ENCODE measurements around the gene NOL6. TPM values are rescaled to one million over a fixed set of nuclear protein-coding genes. Genes with fewer than 3 reads are reported as not detected.
"Not testable (repeated sequence)": the region's sequence is repeated elsewhere in the genome, so short reads cannot be mapped to it uniquely, and the experiment has no call there.

The NOL6 gene
- total RNA-seq, 1 experiment from 2014 or later: 29.7 TPM

DNA sequence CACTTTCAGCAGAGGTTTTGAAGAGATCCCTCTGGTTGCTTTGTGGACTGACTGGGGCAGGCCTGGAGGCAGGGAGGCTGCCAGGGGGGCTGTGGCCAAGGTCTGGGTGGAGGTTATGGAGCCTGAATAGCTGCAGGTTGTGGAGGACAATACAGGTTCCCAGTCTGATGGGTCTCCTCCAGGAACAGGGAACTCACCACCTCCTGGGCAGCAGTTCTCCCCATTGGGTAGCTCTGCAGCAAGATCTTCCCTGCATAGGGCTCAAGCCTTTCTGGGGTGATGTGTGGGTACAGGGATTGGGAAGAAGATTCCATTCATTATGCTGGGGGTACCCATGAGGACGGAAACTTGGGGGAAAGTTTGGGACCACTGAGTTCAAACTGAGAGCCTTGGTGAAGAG is 33.1 kb downstream of the NOL6 start:
- in situ Hi-C loops (cut with HindIII; ENCODE audit: low pct_unique_long_range_greater_than_20kb, low sequenced_read_pairs): no loop called here
- DNase-seq (ENCODE audit: low read depth, low spot score): no peak

DNA sequence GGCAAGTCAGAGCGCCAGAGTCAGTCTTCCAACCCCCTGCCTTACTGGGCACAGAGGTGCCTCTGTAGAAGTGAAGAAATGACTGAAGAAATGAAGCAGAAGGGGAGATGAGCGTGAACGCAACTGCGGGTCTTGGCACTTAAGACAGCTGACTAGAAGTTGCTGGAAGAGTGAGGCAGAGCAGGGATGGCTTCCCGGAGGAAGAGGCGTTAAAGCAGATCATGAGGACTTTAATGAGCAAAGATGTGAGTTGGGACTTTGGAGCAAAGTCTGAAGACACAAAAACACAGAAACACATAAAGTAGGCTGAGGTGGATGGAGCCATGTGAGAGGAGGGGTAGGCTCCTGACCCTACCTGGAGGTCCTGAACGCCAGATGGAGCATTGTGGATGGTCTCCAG is 33.5 kb downstream of the NOL6 start:
- in situ Hi-C loops (cut with HindIII; ENCODE audit: low pct_unique_long_range_greater_than_20kb, low sequenced_read_pairs): no loop called here

DNA sequence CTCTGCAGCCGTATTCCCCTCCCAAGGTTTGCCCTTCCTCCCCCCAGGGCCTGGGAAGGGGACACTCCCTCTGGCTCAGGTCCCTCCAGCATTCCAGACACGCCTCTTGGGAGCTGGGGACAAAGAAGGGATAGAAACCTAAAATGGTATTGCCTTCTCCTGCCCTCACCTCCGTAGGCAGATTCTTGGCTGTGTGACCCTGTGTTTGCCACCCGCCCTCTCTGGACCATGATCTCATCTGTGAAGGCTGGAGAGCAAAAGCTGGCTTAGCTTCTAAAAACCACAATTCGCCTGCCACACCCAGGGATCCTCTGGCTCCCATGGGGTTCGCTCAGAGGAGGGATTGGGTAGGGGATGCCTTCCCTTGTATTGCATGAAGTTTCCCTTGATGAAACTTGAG is 34.0 kb downstream of the NOL6 start:
- in situ Hi-C loops (cut with HindIII; ENCODE audit: low pct_unique_long_range_greater_than_20kb, low sequenced_read_pairs): no loop called here
- no peak for DNase-seq (ENCODE audit: low read depth, low spot score)

More for the DNA sequence above, 33.5 kb downstream of the NOL6 start:
- DNase-seq (ENCODE audit: low read depth, low spot score): no peak

DNA sequence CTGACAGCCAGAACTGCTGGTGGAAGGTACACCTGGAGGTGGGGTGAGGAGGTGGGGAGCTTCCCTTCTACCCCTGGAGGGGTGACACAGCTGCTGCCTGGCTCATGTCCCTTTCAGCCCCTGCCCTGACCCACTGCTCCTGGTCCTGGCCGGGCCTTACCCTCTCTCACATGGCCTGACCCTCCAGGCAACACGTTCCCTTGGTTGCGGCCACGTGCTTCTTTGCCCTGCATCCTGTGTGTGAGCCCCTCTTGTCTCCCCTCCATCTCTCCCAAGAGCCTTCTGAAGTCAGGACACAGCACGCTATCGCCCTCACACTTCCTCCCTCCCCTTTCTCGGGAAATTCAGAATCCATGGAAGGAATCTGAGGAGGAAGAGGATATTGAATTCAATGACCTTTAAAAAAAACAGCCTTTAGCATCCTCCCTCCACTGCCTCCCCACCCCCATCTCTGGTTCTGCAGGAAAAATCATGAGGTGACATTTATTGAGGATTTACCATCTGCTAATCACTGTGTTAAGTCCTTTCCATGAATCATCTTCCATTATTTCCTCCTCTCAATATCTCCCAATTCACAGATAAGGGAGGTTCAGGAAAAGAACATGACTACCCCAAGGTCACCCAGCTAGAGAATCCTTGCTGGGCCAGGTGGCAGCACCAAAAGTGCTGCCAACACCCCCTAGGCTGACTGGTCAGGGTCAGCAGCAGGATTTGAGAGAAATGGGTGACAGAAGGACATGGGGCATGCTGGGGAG is 34.6 kb downstream of the NOL6 start:
- DNase-seq (ENCODE audit: low read depth, low spot score): no peak
- in situ Hi-C loops (cut with HindIII; ENCODE audit: low pct_unique_long_range_greater_than_20kb, low sequenced_read_pairs): no loop called here

DNA sequence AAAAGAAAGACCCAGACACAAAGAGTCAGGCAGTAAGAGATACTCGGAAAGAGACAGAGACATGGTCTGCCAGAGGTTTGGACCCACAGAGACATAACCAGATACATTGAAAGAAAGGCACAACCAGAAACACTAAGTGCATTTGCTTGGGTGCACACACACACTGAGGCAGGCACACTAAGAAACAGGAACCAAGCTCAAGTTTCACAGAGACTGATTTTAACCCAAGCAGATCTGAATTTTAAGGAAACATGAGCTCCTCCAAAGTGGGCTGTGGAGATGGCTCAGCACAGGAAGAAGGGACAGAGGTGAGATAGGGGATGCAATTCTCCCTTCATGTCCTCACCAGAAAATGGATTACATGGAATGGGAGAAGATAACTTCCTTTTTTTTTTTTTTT is 35.8 kb downstream of the NOL6 start:
- DNase-seq (ENCODE audit: low read depth, low spot score): no peak
- in situ Hi-C loops (cut with HindIII; ENCODE audit: low pct_unique_long_range_greater_than_20kb, low sequenced_read_pairs): no loop called here

DNA sequence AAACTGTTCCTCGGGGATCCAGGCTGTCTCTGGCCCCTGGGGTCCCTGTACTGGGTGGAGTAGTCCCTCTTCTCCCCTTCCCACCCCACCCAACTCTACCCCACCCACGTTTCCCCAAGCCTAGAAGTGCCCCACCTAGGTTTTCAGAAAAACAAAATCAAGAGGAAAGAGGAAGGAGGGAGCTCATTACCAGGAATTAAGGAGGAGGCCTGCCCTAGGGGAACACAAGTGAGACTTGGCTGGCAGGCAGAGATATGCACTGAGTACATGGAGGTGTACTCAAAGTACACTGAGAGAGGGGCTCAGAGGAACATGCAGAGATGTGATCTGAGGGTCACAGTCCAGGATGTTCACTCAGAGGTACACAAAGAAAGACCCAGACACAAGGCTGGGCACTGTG is 36.5 kb downstream of the NOL6 start:
- in situ Hi-C loops (cut with HindIII; ENCODE audit: low pct_unique_long_range_greater_than_20kb, low sequenced_read_pairs): no loop called here
- DNase-seq (ENCODE audit: low read depth, low spot score): no peak

DNA sequence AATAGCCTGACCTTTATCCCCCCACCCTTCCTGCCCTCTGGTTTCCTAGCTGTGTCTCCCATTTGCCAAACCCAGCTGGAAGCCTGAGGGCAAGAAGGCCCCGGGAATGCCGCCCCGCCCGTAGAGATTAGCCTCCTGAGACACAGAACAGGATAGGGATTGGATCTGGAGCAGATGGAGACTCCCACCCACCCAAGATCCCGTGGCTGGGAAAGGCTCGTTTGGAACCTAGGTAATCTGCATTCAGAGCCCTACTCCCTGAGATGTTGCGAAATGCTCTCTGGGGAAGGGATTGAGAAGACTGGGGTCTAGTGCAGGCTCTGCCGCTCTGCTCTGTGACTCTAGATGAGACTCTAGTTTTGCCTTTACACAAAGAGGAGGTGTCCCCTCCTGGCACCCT is 37.3 kb downstream of the NOL6 start:
- in situ Hi-C loops (cut with HindIII; ENCODE audit: low pct_unique_long_range_greater_than_20kb, low sequenced_read_pairs): no loop called here
- no peak for DNase-seq (ENCODE audit: low read depth, low spot score)

DNA sequence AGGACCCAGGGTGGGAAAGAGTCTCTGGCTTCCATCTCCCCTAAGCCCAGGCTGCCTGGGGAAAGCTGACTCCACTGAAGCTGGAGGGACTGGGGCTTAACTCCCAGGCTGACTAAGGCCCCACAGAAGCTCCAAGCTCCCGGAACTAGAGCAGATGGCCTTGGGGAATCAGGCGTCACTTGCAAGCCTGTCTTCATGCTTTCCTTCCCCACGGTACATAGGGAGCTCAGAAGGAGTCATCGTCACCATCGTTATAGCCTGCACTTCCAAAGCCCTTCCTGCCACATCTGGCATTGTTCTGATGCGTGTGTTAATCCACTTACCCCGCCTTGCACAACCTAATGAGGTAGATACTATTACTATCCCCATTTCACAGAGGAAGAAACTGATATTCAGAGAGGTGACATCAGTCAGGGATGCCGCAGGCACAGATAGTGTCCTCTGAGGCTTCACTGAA is 37.9 kb downstream of the NOL6 start:
- in situ Hi-C loops (cut with HindIII; ENCODE audit: low pct_unique_long_range_greater_than_20kb, low sequenced_read_pairs): no loop called here
- no peak for DNase-seq (ENCODE audit: low read depth, low spot score)

DNA sequence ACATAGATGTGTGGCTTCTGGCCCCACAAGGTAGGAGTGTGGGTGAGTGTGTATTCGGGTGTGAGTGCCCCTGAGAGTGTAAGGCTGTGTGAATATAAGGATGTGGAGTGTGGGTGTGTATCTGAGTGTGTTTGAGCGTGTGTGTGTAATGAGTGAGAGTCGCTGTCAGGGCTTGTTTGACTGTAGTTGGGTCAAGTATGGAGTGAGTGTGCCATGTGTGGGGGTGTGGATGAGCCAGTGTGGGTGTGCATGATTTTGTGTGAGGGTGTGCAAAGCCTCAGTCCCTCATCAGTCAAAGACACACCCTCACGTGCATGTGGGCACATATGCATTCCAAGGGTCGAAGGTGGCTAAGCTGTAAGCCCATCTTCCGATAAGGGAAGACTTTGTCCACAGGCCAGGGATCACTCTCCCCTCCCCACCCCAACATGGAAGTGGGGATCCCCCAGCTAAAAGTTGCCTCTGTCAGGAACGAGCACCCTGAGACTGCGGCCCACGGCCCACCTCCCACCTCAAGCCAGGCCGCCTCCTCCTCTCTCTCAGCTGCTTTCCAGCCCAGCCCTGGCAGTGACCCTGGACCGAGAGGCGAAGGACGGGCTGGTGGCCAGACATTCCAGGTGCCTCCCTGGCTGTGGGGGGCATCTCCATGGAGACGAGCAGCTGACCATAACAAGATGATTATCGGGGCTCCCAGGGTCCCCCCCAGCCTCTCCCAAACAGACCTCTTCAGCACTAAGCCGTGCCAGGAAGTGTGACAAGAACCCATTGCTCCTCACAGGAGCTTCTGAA is 39.2 kb downstream of the NOL6 start:
- no peak for DNase-seq (ENCODE audit: low read depth, low spot score)
- in situ Hi-C loops (cut with HindIII; ENCODE audit: low pct_unique_long_range_greater_than_20kb, low sequenced_read_pairs): no loop called here

DNA sequence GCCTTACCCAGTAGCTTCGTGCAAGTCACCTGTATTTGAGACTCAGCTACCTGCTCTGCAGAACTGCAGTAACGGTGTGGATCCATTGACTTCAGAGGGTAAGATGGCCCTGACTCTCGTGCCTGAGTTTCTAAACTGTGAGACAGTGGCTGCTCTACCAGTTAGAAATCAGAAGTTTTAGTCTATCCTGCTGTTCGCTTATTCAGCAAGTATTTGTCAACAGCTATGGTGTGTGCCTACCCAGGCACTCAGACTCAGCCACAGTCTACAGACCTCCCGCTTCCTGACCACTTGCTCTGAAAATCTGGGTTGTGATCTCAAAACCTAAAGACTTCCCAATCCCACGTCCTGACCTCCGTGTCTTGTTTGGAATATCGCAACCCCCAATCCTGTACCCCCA is 39.9 kb downstream of the NOL6 start:
- in situ Hi-C loops (cut with HindIII; ENCODE audit: low pct_unique_long_range_greater_than_20kb, low sequenced_read_pairs): no loop called here

DNA sequence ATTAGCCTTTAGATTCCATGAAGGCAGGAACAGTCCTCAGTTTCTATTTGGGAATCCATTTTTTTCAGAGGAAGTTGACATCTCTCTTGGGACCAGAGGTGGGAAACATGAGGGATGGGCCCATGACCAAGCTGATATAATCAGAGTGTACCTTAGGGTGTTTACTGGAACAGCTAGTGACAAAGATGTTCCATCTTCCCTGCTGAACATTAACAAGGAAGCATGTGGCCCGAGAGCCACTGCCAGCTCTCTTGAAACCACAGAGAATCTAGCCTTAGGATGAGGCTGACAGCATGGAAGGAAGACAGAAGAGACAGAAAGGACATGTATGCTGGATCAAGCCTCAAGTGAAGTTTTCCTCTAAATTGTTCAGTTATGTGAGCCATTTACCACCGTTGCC is 42.3 kb downstream of the NOL6 start:
- in situ Hi-C loops (cut with HindIII; ENCODE audit: low pct_unique_long_range_greater_than_20kb, low sequenced_read_pairs): no loop called here
- no peak for DNase-seq (ENCODE audit: low read depth, low spot score)

More for the DNA sequence above, 39.9 kb downstream of the NOL6 start:
- no peak for DNase-seq (ENCODE audit: low read depth, low spot score)

DNA sequence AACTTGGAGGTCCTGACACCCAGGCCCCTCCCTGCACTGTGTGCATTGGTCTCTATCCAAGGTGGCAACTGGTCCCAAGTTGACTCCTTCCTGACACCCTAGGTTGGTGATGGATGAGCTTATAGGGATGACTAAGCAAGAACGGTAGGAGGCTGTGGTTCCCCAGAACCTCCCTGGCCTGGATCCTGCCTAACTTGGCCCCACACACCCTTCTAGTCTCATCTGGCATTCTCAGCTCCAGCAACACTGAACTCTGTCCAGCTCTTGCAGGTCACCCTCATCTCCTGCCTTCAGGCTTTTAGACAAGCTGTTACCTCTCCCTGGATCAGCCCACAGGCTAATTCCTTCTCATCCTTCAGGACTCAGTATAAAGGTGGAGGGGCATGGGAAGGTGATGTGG is 42.8 kb downstream of the NOL6 start:
- in situ Hi-C loops (cut with HindIII; ENCODE audit: low pct_unique_long_range_greater_than_20kb, low sequenced_read_pairs): no loop called here
- DNase-seq (ENCODE audit: low read depth, low spot score): no peak

DNA sequence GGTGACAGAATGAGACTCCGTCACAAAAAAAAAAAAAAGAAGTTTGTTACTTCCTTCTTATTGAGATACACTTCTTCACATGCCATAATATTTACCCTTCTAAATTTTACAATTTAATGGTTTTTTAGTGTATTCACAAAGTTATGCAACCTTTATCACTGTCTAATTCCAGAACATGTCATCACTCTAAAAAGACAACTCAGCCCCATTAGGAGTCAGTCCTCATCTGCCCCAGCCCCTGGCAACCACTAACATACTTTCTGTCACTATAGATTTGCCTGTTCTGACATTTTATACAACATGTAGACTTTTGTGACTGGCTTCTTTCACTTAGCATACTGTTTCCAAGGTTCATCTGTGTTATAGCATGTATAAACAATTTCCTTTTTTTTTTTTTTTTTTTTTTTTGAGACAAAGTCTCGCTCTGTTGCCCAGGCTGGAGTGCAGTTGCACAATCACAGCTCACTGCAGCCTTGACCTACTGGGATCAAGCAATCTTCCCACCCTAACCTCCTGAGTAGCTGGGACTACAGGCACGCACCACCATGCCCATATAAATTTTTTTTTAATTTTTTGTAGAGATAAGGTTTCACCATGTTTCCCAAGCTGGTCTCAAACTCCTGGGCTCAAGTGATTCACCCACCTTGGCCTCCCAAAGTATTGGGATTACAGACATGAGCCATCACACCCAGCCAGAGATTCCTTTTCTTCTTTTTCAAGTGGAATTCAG is 44.3 kb downstream of the NOL6 start:
- no peak for DNase-seq (ENCODE audit: low read depth, low spot score)
- in situ Hi-C loops (cut with HindIII; ENCODE audit: low pct_unique_long_range_greater_than_20kb, low sequenced_read_pairs): no loop called here

DNA sequence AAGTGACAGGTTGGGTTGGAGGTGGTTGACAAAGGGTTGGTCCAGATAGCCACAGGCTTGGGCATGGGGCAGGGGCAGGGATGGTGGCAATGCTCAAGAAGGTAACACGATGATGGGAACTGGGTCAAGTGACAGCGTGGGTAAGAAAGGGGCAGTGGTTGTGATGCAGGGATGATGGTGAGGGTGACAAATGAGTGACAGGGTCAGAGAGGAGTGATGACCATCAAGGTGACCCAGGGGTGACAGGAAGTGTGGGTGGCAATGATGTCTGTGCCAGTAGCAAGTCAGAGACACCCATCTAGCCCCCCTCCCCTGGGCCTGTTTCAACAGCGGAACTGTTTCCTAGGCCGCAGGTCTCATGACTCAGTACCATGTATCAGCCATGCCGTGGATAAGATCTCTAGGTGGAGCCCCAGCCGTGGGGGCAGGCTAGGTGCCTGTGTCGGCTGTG is 46.9 kb downstream of the NOL6 start:
- in situ Hi-C loops (cut with HindIII; ENCODE audit: low pct_unique_long_range_greater_than_20kb, low sequenced_read_pairs): no loop called here
- no peak for DNase-seq (ENCODE audit: low read depth, low spot score)

DNA sequence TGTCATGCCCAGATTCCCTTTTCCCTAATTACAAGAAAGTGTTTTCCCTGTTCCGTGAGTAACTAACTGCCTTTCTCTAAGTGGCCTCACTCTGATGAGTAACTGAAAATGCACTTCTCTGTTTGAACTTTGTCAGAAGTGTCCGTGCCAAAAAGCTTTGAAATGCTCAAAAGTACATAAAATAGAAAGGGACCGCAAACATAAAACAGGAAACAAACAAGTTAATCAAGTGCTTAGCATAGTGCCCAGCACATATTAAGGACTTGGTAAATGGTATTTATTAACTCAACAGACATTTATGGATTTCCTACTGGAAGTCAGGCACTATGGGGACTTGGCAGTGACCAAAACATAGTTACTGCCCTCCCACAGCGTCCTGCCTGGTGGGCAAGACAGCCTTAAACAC is 48.6 kb downstream of the NOL6 start:
- in situ Hi-C loops (cut with HindIII; ENCODE audit: low pct_unique_long_range_greater_than_20kb, low sequenced_read_pairs): no loop called here
- no peak for DNase-seq (ENCODE audit: low read depth, low spot score)

DNA sequence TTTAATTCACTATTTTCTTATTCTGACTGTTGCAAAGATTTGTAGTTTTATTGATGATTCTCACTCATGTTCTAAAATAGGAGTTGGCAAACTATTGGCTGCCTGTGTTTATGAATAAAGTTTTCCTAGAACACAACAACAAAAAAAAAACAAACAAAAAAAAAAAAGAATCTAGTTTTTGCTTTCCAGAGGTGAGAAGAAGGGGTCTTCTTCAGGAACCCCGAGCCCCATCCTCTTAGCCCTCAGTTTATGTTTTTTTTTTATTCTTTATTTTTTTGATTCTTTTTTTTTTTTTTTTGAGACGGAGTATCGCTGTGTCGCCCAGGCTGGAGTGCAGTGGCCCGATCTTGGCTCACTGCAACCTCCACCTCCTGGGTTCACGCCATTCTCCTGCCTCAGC is 49.2 kb downstream of the NOL6 start:
- DNase-seq (ENCODE audit: low read depth, low spot score); in situ Hi-C loops (cut with HindIII; ENCODE audit: low pct_unique_long_range_greater_than_20kb, low sequenced_read_pairs): not testable (repeated sequence)

DNA sequence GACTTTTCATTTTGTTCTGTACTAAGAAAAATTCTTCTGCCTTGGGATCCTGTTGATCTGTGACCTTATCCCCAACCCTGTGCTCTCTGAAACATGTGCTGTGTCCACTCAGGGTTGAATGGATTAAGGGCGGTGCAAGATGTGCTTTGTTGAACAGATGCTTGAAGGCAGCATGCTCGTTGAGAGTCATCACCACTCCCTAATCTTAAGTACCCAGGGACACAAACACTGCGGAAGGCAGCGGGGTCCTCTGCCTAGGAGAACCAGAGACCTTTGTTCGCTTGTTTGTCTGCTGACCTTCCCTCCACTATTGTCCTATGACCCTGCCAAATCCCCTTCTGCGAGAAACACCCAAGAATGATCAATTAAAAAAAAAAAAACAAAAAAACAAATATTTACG is 49.7 kb downstream of the NOL6 start:
- in situ Hi-C loops (cut with HindIII; ENCODE audit: low pct_unique_long_range_greater_than_20kb, low sequenced_read_pairs); DNase-seq (ENCODE audit: low read depth, low spot score): not testable (repeated sequence)

DNA sequence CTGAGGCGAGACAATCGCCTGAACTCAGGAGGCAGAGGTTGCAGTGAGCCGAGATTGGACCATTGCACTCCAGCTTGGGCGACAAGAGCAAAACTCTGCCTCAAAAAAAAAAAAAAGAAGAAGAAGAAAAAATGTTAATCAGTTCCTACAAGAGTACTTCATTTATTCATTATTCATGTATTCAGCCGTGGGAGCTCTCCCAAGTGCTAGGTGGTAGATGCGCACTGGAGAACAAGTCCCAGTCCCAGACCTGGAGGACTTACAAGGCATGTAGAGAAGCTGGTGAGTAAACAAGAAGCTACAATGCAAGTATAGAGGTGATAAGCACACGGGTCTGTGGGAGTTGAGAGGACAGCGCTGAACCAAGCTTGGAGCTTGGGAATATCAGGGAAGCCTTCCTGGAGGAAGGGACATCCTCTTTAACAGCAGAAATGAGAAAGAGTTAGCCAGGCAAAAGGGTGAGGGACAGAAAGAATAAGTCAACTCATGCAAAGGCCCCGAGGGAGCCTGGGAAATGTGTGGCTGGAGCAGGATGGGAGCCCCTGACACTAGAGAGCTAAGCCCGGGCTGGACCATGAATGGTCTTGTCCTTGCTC is 53.9 kb downstream of the NOL6 start:
- in situ Hi-C loops (cut with HindIII; ENCODE audit: low pct_unique_long_range_greater_than_20kb, low sequenced_read_pairs): no loop called here
- DNase-seq (ENCODE audit: low read depth, low spot score): no peak
